ENCODE data around the gene CCNE1. TPM values are rescaled to one million over a fixed set of nuclear protein-coding genes. Genes with fewer than 3 reads are reported as not detected.

Gene CCNE1
- total and polyA plus RNA-seq, 7 donors = 0.97 to 6.7 (median 2.0) TPM

DNA sequence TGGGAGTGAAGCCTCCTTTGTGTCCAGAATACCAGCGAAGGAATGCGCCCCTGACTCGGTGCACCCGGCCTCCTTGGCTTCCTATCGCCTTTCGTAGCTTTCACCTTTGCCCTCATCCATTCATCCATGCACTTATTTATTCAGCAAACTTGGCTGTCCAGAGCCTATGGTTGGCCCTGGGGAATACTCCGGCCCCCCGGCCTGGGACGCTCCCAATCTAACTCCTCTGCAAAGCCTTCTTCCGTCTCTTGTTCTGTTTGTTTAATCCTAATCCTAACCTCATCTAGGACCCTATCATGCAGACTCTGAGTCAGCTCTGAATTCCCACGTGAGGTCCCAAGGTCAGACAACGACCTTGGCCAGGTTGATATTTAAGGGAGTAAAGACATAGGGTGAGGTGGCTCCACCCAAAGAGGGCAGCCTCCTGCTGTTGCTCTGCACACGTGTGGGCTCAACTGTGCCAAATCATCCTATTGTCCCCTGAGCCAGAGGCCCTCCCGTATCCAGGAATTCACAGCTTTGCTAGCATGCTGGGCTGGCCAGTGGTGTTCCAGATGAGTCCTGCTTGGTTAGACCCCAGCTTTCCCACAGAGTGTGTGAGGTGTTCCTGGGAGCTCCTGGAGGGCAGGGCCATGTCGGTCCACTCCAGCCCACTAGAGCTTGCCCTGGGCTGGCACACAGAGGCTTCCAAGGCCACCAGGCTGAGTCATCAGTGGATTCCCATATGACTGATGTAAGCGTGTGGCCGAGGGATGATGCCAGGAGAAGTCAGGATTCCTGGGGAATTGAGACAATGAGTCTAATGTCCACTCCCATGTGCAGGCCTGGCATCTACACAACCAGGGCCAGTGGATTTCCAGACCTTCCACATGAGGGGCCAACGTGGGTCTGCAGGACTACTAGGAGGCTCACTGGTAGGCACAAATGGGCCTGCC lies 6.5 kb upstream of the CCNE1 start:
- Histone ChIP-seq H3K4me1 (no peaks in the 10 kb centered on the region), H3K9me3 (no peaks in the 10 kb centered on the region), H3K36me3 (ENCODE audit: insufficient read depth in 1 of 2, low read depth in 1 of 2) (no peaks in the 10 kb centered on the region), H3K27me3 (ENCODE audit: insufficient read depth in 3 of 3, low read length in 2 of 3) (no peaks in the 10 kb centered on the region), H3K4me3 (no peak overlapping the region), H3K27ac (no peak overlapping the region)
- intact Hi-C loops (cut with DNase I) = no loop called here
- 57 to 60% (median 58%) methylated on average over 18 of the region's 18 CpGs for WGBS, 3 donors
- ATAC-seq (peak in 3 of 4 donors; percentile 55 to 63 (median 60)), DNase-seq (peak; percentile 23 to 38)
- TF ChIP-seq, protein P1, sequence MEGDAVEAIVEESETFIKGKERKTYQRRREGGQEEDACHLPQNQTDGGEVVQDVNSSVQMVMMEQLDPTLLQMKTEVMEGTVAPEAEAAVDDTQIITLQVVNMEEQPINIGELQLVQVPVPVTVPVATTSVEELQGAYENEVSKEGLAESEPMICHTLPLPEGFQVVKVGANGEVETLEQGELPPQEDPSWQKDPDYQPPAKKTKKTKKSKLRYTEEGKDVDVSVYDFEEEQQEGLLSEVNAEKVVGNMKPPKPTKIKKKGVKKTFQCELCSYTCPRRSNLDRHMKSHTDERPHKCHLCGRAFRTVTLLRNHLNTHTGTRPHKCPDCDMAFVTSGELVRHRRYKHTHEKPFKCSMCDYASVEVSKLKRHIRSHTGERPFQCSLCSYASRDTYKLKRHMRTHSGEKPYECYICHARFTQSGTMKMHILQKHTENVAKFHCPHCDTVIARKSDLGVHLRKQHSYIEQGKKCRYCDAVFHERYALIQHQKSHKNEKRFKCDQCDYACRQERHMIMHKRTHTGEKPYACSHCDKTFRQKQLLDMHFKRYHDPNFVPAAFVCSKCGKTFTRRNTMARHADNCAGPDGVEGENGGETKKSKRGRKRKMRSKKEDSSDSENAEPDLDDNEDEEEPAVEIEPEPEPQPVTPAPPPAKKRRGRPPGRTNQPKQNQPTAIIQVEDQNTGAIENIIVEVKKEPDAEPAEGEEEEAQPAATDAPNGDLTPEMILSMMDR (IDR thresholded peaks at IDR 0.05) = no peak

DNA sequence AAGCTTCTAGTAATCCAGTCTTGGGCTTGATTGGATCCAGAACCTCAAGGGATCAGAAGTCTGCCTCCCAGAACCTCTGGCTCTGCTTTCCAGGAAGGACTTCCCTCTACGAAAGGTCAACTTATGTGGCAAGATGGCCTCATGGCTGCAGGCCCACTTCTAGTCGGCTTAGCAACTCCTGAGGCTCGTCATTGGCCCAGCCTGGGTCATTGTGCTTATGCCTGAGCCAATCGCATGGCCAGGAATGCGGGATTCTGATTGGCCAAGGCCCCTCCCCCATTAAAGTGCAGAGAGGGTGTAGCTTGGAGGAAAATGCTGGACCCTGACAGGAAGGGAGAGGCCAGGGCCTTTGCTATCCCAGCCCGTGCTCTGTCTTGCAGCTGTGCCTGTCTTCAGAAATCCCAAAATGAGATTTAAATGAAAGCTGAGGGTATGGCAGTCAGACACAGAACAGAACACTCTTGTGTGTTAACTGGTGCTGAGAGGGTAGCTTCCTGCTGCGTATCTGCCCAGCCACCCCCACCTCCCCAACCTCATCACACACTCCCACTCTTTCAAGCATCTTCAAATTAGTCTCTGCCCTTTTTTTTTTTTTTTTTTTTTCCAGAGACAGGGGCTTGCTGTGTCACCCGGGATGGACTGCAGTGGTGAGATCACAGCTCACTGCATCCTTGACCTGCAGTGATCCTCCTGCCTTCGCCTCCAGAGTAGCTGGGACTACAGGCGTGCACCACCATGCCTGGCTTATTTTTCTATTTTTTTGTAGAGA lies 5.5 kb upstream of the CCNE1 start:
- ATAC-seq = peak in 3 of 4 donors; percentile 43 to 65 (median 50)
- no peak overlapping the region for H3K4me3 ChIP-seq
- no peak overlapping the region for H3K27ac ChIP-seq
- WGBS, 3 donors = 51 to 60% (median 55%) methylated on average over 10 of the region's 10 CpGs
- no peaks in the 10 kb centered on the region for H3K4me1 ChIP-seq
- H3K36me3 ChIP-seq (ENCODE audit: insufficient read depth in 1 of 2, low read depth in 1 of 2) = no peaks in the 10 kb centered on the region
- H3K27me3 ChIP-seq (ENCODE audit: insufficient read depth in 3 of 3, low read length in 2 of 3) = no peaks in the 10 kb centered on the region
- peak; percentile 45 to 72 for DNase-seq
- no peaks in the 10 kb centered on the region for H3K9me3 ChIP-seq
- intact Hi-C loops (cut with DNase I) = no loop called here
- TF ChIP-seq, protein P1 (IDR thresholded peaks at IDR 0.05) = no peak

DNA sequence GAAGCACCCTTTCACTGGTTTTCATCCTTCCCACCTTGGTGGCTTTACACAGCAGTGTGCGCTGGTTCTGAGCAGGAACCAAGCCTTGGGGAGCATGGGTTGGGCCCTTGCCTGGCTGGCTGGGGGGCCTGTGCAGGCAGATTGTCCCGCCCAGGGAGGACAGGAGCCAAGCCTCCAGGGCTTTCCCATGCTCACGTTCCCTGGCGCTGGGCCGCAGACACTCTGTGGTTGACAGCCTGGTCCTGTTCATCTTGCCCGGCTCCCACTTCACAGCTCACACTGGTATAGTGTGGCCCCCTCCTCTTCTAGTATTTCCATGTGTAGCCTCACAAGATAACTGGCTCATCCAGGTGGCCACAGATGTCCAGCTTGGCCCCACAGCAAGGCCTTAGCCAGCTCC lies 4.6 kb upstream of the CCNE1 start:
- Histone ChIP-seq H3K36me3 (ENCODE audit: insufficient read depth in 1 of 2, low read depth in 1 of 2) (no peaks in the 10 kb centered on the region), H3K9me3 (no peaks in the 10 kb centered on the region), H3K27ac (no peak overlapping the region), H3K4me3 (no peak overlapping the region), H3K27me3 (ENCODE audit: insufficient read depth in 3 of 3, low read length in 2 of 3) (no peaks in the 10 kb centered on the region), H3K4me1 (no peaks in the 10 kb centered on the region)
- TF ChIP-seq, protein P1 (IDR thresholded peaks at IDR 0.05) = no peak
- ATAC-seq (no peak), DNase-seq (peak in 1 of 2 donors; percentile 25)
- intact Hi-C loops (cut with DNase I) = no loop called here
- WGBS, 3 donors = 53 to 61% (median 59%) methylated on average over 6 of the region's 6 CpGs

DNA sequence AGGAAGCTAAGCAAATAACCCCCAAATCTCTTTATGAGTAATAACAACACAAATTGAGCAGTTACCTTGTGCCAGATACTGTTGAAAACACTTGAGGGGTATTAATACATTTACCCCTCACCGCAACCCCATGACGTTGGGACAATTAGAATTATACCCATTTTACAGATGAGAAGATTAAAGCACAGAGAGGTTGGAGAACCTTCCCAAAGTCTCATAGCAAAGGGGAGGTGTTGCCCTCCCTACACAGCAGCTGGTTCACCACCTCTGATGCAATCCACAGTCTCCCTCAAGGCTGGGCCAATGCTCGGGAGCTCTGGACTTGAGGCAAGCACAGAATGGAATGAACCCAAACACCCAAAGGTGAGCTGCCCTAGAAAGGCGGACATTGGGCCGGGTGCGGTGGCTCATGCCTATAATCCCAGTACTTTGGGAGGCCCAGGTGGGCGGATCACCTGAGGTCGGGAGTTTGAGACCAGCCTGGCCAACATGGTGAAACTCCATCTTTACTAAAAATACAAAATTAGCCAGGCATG lies 3.9 kb upstream of the CCNE1 start:
- WGBS, 3 donors = 89 to 94% (median 89%) methylated on average over 8 of the region's 8 CpGs
- TF ChIP-seq, protein P1 (IDR thresholded peaks at IDR 0.05) = no peak

More for the DNA sequence above, 3.9 kb upstream of the CCNE1 start:
- no peaks in the 10 kb centered on the region for H3K36me3 ChIP-seq (ENCODE audit: insufficient read depth in 1 of 2, low read depth in 1 of 2)
- no peak for ATAC-seq
- H3K4me1 ChIP-seq = no peaks in the 10 kb centered on the region
- DNase-seq = peak in 1 of 2 donors; percentile 37
- H3K9me3 ChIP-seq = no peaks in the 10 kb centered on the region
- H3K4me3 ChIP-seq = no peak overlapping the region
- H3K27me3 ChIP-seq (ENCODE audit: insufficient read depth in 3 of 3, low read length in 2 of 3) = no peaks in the 10 kb centered on the region
- intact Hi-C loops (cut with DNase I) = no loop called here
- H3K27ac ChIP-seq = no peak overlapping the region
